A549 (cell line): ENCODE results near the gene ENTREP1. TPM values are rescaled to one million over a fixed set of nuclear protein-coding genes. Genes with fewer than 3 reads are reported as not detected.
"Not testable (repeated sequence)": the region's sequence is repeated elsewhere in the genome, so short reads cannot be mapped to it uniquely, and the experiment has no call there.

Experiments
- ATAC-seq, 2 experiments: fragments of 200-7000 bp in 1 of 2; fragments of >200 bp in 1 of 2; cut with Nextera tagmentation in 1 of 2; cut with Tn5 transposase in 1 of 2; 3 replicates each; pipeline versions ENCODE4 v1.8.0 to v1.9.1; 2018 to 2020; ENCODE audit warnings: mild to moderate bottlenecking in 1 of 2, moderate library complexity in 1 of 2
- CTCF ChIA-PET: fragments of 300-600 bp; sonication (Branson Sonifier 250); formaldehyde crosslinking; extraction: SDS; loops from one replicate; lab custom pipeline; 2021; ENCODE audit warnings: antibody characterized with exemption, inconsistent platforms; lab: Yijun Ruan, JAX
- POLR2A ChIA-PET: fragments of 350-600 bp; formaldehyde crosslinking; extraction: SDS; loops from one replicate; lab custom pipeline; 2021; ENCODE audit warnings: antibody characterized with exemption, inconsistent platforms; lab: Yijun Ruan, JAX
- DNase-seq, 2 experiments: peaks; one replicate each; pipeline versions ENCODE4 v3.0.0 to v3.0.0-alpha.2; 2011 to 2016; ENCODE audit warnings: low read depth in 1 of 2, low spot score in 1 of 2
- FAIRE-seq: peaks from 2 replicates; lab custom pipeline; 2011; peaks lifted over from hg19 to GRCh38; lab: Jason Lieb, UNC
- H3K27ac ChIP-seq, 2 experiments: fragments of >200 bp; sonication (Bioruptor Twin); formaldehyde crosslinking; 3 replicates each; pipeline ENCODE4 v1.5.1; 2016 to 2017
- H3K4me1 ChIP-seq: fragments of >200 bp; sonication (Bioruptor Twin); formaldehyde crosslinking; 3 replicates; pipeline ENCODE4 v1.6.1; 2016
- H3K4me2 ChIP-seq: fragments of >200 bp; sonication (Bioruptor Twin); formaldehyde crosslinking; 3 replicates; pipeline ENCODE4 v1.6.1; 2016
- H3K4me3 ChIP-seq: fragments of >200 bp; sonication (Bioruptor Twin); formaldehyde crosslinking; 3 replicates; pipeline ENCODE4 v1.5.1; 2016
- H3K9me3 ChIP-seq: fragments of >200 bp; sonication (Bioruptor Twin); formaldehyde crosslinking; 3 replicates; pipeline ENCODE4 v1.6.1; 2016
- ATOH8 ChIP-seq: fragments of 250-450 bp; sonication (Bioruptor Pico); IDR thresholded peaks from 2 replicates; pipeline ENCODE4 v1.5.0; 2020; ENCODE audit warnings: low read depth, mild to moderate bottlenecking, moderate library complexity
- BHLHE40 ChIP-seq: IDR thresholded peaks from 2 replicates; pipeline ENCODE4 v1.6.1; 2012; ENCODE audit warnings: low read depth, low read length, inconsistent platforms
- CHD2 ChIP-seq: fragments of 150-350 bp; IDR thresholded peaks from 2 replicates; pipeline ENCODE4 v1.6.1; 2014; ENCODE audit warnings: low read length; ENCODE audit not compliant: partially characterized antibody
- ESRRA ChIP-seq: fragments of 150-350 bp; IDR thresholded peaks from 2 replicates; pipeline ENCODE4 v1.6.1; 2014; ENCODE audit warnings: mild to moderate bottlenecking, low read length, borderline replicate concordance
- FOSB ChIP-seq: fragments of 250-450 bp; sonication (Bioruptor Pico); IDR thresholded peaks from 2 replicates; pipeline ENCODE4 v1.5.0; 2020; ENCODE audit warnings: mild to moderate bottlenecking, moderate library complexity
- HDAC2 ChIP-seq: fragments of 200-600 bp; sonication (generic); IDR thresholded peaks from 2 replicates; pipeline ENCODE4 v1.6.1; 2016
- HES2 ChIP-seq: fragments of >200 bp; sonication (Bioruptor Twin); formaldehyde crosslinking; IDR thresholded peaks from 2 replicates; pipeline ENCODE4 v1.6.1; 2016
- HEYL ChIP-seq: fragments of 250-450 bp; sonication (Bioruptor Pico); IDR thresholded peaks from 2 replicates; pipeline ENCODE4 v1.8.0; 2021; ENCODE audit warnings: mild to moderate bottlenecking, moderate library complexity
- HMGXB4 ChIP-seq: fragments of 250-450 bp; sonication (Bioruptor Pico); IDR thresholded peaks from 2 replicates; pipeline ENCODE4 v1.5.0; 2021; ENCODE audit warnings: mild to moderate bottlenecking, moderate library complexity, borderline replicate concordance
- HOXB13 ChIP-seq: fragments of 250-450 bp; sonication (Bioruptor Pico); IDR thresholded peaks from 2 replicates; pipeline ENCODE4 v1.5.0; 2020; ENCODE audit warnings: low read depth, mild to moderate bottlenecking, moderate library complexity
- JUN ChIP-seq, 2 experiments: fragments of >200 bp; sonication (Bioruptor Twin); formaldehyde crosslinking; IDR thresholded peaks; 2 replicates in 1 of 2; 3 replicates in 1 of 2; pipeline ENCODE4 v1.6.1; 2016 to 2017
- KDM5A ChIP-seq: fragments of 200-600 bp; sonication (generic); IDR thresholded peaks from 2 replicates; pipeline ENCODE4 v1.6.1; 2016; ENCODE audit warnings: antibody characterized with exemption, mild to moderate bottlenecking
- MAX ChIP-seq: IDR thresholded peaks from 2 replicates; pipeline ENCODE4 v1.6.1; 2012
- NFE2L2 ChIP-seq: fragments of 150-350 bp; conservative IDR thresholded peaks from 2 replicates; pipeline ENCODE4 v1.6.1; 2014; ENCODE audit warnings: low read length
- PHF8 ChIP-seq: fragments of 200-600 bp; sonication (generic); IDR thresholded peaks from 2 replicates; pipeline ENCODE4 v1.6.1; 2016; ENCODE audit warnings: low read depth, mild to moderate bottlenecking, antibody characterized with exemption, moderate library complexity, borderline replicate concordance
- RAD21 ChIP-seq, 2 experiments: fragments of >200 bp in 1 of 2; sonication (Bioruptor Twin) in 1 of 2; formaldehyde crosslinking in 1 of 2; IDR thresholded peaks in 1 of 2; conservative IDR thresholded peaks in 1 of 2; 2 replicates in 1 of 2; 3 replicates in 1 of 2; pipeline ENCODE4 v1.6.1; 2012 to 2018; ENCODE audit warnings: inconsistent platforms in 1 of 2
- RNF2 ChIP-seq: fragments of 200-600 bp; sonication (generic); IDR thresholded peaks from 2 replicates; pipeline ENCODE4 v1.6.1; 2016; ENCODE audit warnings: low read depth, mild to moderate bottlenecking, antibody characterized with exemption, moderate library complexity, borderline replicate concordance
- SREBF2 ChIP-seq: fragments of 450-650 bp; IDR thresholded peaks from 2 replicates; pipeline ENCODE4 v1.6.1; 2014; ENCODE audit warnings: mild to moderate bottlenecking, moderate library complexity
- ZFP36 ChIP-seq: fragments of 450-650 bp; IDR thresholded peaks from 2 replicates; pipeline ENCODE4 v1.6.1; 2014; ENCODE audit warnings: borderline replicate concordance; ENCODE audit not compliant: partially characterized antibody
- ZSCAN20 ChIP-seq: fragments of 250-450 bp; sonication (Bioruptor Pico); IDR thresholded peaks from 2 replicates; pipeline ENCODE4 v1.8.0; 2022; ENCODE audit warnings: mild to moderate bottlenecking, moderate library complexity
- WGBS: methylation state at CpG from one replicate; pipeline ENCODE4 v1.1.6; 2017; ENCODE audit errors: missing lambda C conversion rate; 5-methylcytosine and 5-hydroxymethylcytosine counted together
- polyA plus RNA-seq, 4 experiments: library from polyadenylated mRNA; depleted of rRNA in 3 of 4; stranded (reverse); fragments of >200 nt; fragmentation: RNase III in 1 of 4; extraction: RNeasy Plus Mini Kit Qiagen cat#74134 plus additional on column Dnase treatment in 1 of 4; gene quantifications; 2 replicates in 3 of 4; 3 replicates in 1 of 4; pipeline ENCODE4 v1.2.3, GENCODE V29; 2011 to 2017

The ENTREP1 gene
- polyA plus RNA-seq, 2 of the 4 experiments (the other 2 are of a cell fraction), result 0.03 to 0.09 TPM

- Histone ChIP-seq H3K9me3 (no peaks in the 10 kb centered on the region), H3K4me3 (no peak overlapping the region), H3K4me1 (no peaks in the 10 kb centered on the region), H3K27ac (no peak overlapping the region), H3K4me2 (no peak overlapping the region)
- POLR2A ChIA-PET, result no interaction called here
- FAIRE-seq, result no peak
- TF ChIP-seq ATOH8 (CRISPR knock-in tag), result no peak
- no peak for TF ChIP-seq MAX
- no peak for TF ChIP-seq NFE2L2
- TF ChIP-seq RAD21 (conservative IDR thresholded peaks at IDR 0.05 in 1 of 2, IDR thresholded peaks at IDR 0.05 in 1 of 2), result no peak
- TF ChIP-seq CHD2, result no peak
- no peak for TF ChIP-seq HEYL
- TF ChIP-seq HMGXB4, result no peak
- no peak for TF ChIP-seq HDAC2
- CTCF ChIA-PET, result no interaction called here
- 44% methylated on average over 1 of the region's 1 CpG for WGBS
- no peak for DNase-seq
- no peak for ATAC-seq
Measured at GRCh38 chr9:69299315-69299714, 25.7 kb upstream of the ENTREP1 start.

GRCh38 chr9:69299826-69300225 is 25.2 kb upstream of the ENTREP1 start:
- FAIRE-seq (no peak), ATAC-seq (no peak), DNase-seq (no peak)
- H3K4me2 ChIP-seq, result no peak overlapping the region
- H3K9me3 ChIP-seq, result no peaks in the 10 kb centered on the region
- WGBS, result 0% methylated on average over 1 of the region's 1 CpG
- CTCF ChIA-PET, result no interaction called here
- TF ChIP-seq JUN (IDR thresholded peaks at IDR 0.05) (no peak), KDM5A (no peak), HEYL (no peak), HES2 (no peak), ESRRA (no peak)
- no peaks in the 10 kb centered on the region for H3K4me1 ChIP-seq
- POLR2A ChIA-PET, result no interaction called here
- H3K4me3 ChIP-seq, result no peak overlapping the region
- H3K27ac ChIP-seq, result no peak overlapping the region

GRCh38 chr9:69303331-69303730 is 21.7 kb upstream of the ENTREP1 start:
- Histone ChIP-seq H3K4me2 (no peak overlapping the region), H3K9me3 (no peaks in the 10 kb centered on the region), H3K4me3 (no peak overlapping the region), H3K27ac (no peak overlapping the region), H3K4me1 (no peaks in the 10 kb centered on the region)
- DNase-seq (no peak), FAIRE-seq (no peak), ATAC-seq (no peak)
- POLR2A ChIA-PET, result no interaction called here
- 16% methylated on average over 2 of the region's 2 CpGs for WGBS
- CTCF ChIA-PET, result no interaction called here
- TF ChIP-seq BHLHE40, result no peak
- TF ChIP-seq RNF2, result no peak
- no peak for TF ChIP-seq CHD2
- no peak for TF ChIP-seq HOXB13 (CRISPR knock-in tag)
- no peak for TF ChIP-seq ZFP36
- no peak for TF ChIP-seq ZSCAN20 (CRISPR knock-in tag)
- no peak for TF ChIP-seq SREBF2
- TF ChIP-seq HMGXB4, result no peak
- TF ChIP-seq PHF8, result no peak
- no peak for TF ChIP-seq FOSB (CRISPR knock-in tag)

- H3K27ac ChIP-seq, H3K4me3 ChIP-seq, CTCF ChIA-PET, POLR2A ChIA-PET, H3K9me3 ChIP-seq, H3K4me2 ChIP-seq, DNase-seq, ATAC-seq, H3K4me1 ChIP-seq, FAIRE-seq: not testable (repeated sequence)
- 16% methylated on average over 5 of the region's 5 CpGs for WGBS
Measured at GRCh38 chr9:69306895-69307445, 18.0 kb upstream of the ENTREP1 start.
